Measurements from ENCODE around the gene STAT3.

Gene STAT3

GRCh38 chr17:42380935-42381334 is 7.3 kb downstream of the STAT3 start:
- H3K27ac ChIP-seq (replicated peaks): no peak overlapping the region
- H3K27me3 ChIP-seq (ENCODE audit: insufficient read depth, poor library complexity, severe bottlenecking): no peaks in the 10 kb centered on the region
- no peak for TF ChIP-seq SPI1 (IDR thresholded peaks at IDR 0.05; ENCODE audit: borderline replicate concordance, low read depth)
- TF ChIP-seq REST (IDR thresholded peaks at IDR 0.05; ENCODE audit: insufficient replicate concordance, low read depth): no peak
- TF ChIP-seq POLR2AphosphoS5 (IDR thresholded peaks at IDR 0.05; ENCODE audit: low read depth): no peak
- no peak for DNase-seq (ENCODE audit: low read depth in 1 of 2, low spot score in 1 of 2)
- H3K4me3 ChIP-seq (replicated peaks; ENCODE audit: insufficient read depth, low read length): no peak overlapping the region

- H3K27me3 ChIP-seq (ENCODE audit: insufficient read depth, poor library complexity, severe bottlenecking): no peaks in the 10 kb centered on the region
- peak in 1 of 2 experiments; percentile 4 for DNase-seq (ENCODE audit: low read depth in 1 of 2, low spot score in 1 of 2)
- H3K4me3 ChIP-seq (replicated peaks; ENCODE audit: insufficient read depth, low read length): no peak overlapping the region
- no peak for TF ChIP-seq POLR2AphosphoS5 (IDR thresholded peaks at IDR 0.05; ENCODE audit: low read depth)
- TF ChIP-seq GABPA (IDR thresholded peaks at IDR 0.05; ENCODE audit: low read depth): no peak
- TF ChIP-seq REST (IDR thresholded peaks at IDR 0.05; ENCODE audit: insufficient replicate concordance, low read depth): no peak
- TF ChIP-seq SPI1 (IDR thresholded peaks at IDR 0.05; ENCODE audit: borderline replicate concordance, low read depth): no peak
- TF ChIP-seq CTCF (IDR thresholded peaks at IDR 0.05; ENCODE audit: insufficient read depth, low read length): no peak
- H3K27ac ChIP-seq (replicated peaks): no peak overlapping the region
Observed at GRCh38 chr17:42378959-42379594, 9.2 kb downstream of the STAT3 start.

- no peaks in the 10 kb centered on the region for H3K27me3 ChIP-seq (ENCODE audit: insufficient read depth, poor library complexity, severe bottlenecking)
- H3K27ac ChIP-seq (replicated peaks): no peak overlapping the region
- no peak for DNase-seq (ENCODE audit: low read depth in 1 of 2, low spot score in 1 of 2)
- H3K4me3 ChIP-seq (replicated peaks; ENCODE audit: insufficient read depth, low read length): no peak overlapping the region
- no peak for TF ChIP-seq REST (IDR thresholded peaks at IDR 0.05; ENCODE audit: insufficient replicate concordance, low read depth)
- no peak for TF ChIP-seq POLR2AphosphoS5 (IDR thresholded peaks at IDR 0.05; ENCODE audit: low read depth)
Observed at GRCh38 chr17:42378359-42378958, 9.8 kb downstream of the STAT3 start.

- Histone ChIP-seq H3K27me3 (ENCODE audit: insufficient read depth, poor library complexity, severe bottlenecking) (no peaks in the 10 kb centered on the region), H3K4me3 (replicated peaks; ENCODE audit: insufficient read depth, low read length) (no peak overlapping the region), H3K27ac (replicated peaks) (no peak overlapping the region)
- DNase-seq (ENCODE audit: low read depth in 1 of 2, low spot score in 1 of 2): no peak
- TF ChIP-seq REST (IDR thresholded peaks at IDR 0.05; ENCODE audit: insufficient replicate concordance, low read depth): no peak
- no peak for TF ChIP-seq SPI1 (IDR thresholded peaks at IDR 0.05; ENCODE audit: borderline replicate concordance, low read depth)
Observed at GRCh38 chr17:42373896-42374295, 14.3 kb downstream of the STAT3 start.
